ENCODE results near the gene OR4C5. TPM values are rescaled to one million over a fixed set of nuclear protein-coding genes. Genes with fewer than 3 reads are reported as not detected.
"Not testable (repeated sequence)": the region's sequence is repeated elsewhere in the genome, so short reads cannot be mapped to it uniquely, and the experiment has no call there.

Gene OR4C5
- total RNA-seq = not detected

DNA sequence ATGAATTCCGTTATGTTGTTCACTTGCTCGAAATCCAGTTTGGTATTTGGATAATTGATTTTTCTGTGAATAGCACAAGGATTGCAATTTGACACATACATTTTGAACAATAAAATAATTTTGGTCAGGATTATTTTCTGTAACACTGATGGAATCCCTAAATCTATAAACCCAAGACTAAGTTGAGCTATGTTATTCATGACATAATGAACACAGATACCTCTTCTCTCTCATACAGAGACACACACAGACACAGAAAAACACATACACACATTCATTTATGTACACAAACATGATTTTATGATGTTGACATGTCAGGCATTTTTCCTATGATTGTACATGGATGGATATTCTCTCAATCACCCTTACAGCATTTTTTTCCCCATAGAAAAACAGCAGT lies at the start of gene OR4C5:
OR4C5 (minus strand) TSS at position 101 of the 400 bp plus-strand sequence; CDS start at position 101, 0 bp downstream.
- no peaks in the 10 kb centered on the region for H3K9me3 Mint-ChIP-seq
- no peaks in the 10 kb centered on the region for H3K36me3 Mint-ChIP-seq
- no peaks in the 10 kb centered on the region for H3K27me3 Mint-ChIP-seq
- ATAC-seq (ENCODE audit: low read depth) (no peak), DNase-seq (no peak)
- POLR2A ChIA-PET = no interaction called here
- no peak within 1 kb of the TSS for H3K4me3 Mint-ChIP-seq
- no peaks in the 10 kb centered on the region for H3K4me1 Mint-ChIP-seq
- no peak within 1 kb of the TSS for H3K27ac Mint-ChIP-seq

DNA sequence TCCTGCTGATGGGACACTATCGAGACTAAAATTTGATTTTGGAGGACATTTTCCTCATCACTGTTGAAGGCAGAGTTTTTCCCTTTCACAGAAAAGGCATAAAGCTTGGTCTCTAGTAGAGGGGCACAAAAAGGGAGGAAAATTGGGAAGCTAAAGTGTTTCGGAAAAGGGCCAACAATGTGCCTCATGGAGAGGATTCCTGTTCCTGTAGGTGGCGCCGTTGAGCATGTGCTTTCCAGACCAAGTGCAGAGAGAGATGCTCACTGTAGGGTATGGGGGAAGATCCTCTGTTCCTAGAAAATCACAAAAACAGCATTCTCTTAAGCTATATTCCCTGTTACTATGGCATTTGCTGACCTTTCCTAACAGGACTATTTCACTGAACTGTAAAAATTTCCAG lies 18.4 kb upstream of the OR4C5 start:
- H3K27ac Mint-ChIP-seq = no peak overlapping the region
- DNase-seq = no peak
- peaks cover 10% of the 10 kb centered on the region for H3K9me3 Mint-ChIP-seq
- no peaks in the 10 kb centered on the region for H3K36me3 Mint-ChIP-seq
- POLR2A ChIA-PET = no interaction called here
- no peaks in the 10 kb centered on the region for H3K4me1 Mint-ChIP-seq
- H3K27me3 Mint-ChIP-seq = no peaks in the 10 kb centered on the region
- no peak overlapping the region for H3K4me3 Mint-ChIP-seq
- ATAC-seq (ENCODE audit: low read depth) = no peak

DNA sequence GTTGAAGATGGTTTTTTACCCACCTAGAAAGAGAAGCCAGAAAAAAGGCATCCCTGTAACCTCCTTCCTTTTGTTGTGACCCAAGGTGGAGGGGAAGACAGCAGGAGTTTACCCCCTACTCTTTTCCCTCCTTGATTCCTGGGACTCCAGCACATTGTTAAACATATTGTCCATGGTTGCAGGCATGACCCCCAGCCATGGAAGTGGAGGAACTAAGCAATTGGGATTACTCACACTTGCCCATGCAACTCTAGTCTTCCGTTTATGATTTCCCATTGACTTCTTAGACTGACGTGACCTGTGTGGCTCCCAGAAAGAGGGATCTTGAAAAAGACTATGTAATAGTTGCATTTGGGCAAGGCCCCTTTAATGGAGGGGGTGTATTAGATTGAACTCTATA lies 17.9 kb upstream of the OR4C5 start:
- peaks cover 13% of the 10 kb centered on the region for H3K9me3 Mint-ChIP-seq
- H3K4me1 Mint-ChIP-seq; ATAC-seq (ENCODE audit: low read depth): not testable (repeated sequence)

DNA sequence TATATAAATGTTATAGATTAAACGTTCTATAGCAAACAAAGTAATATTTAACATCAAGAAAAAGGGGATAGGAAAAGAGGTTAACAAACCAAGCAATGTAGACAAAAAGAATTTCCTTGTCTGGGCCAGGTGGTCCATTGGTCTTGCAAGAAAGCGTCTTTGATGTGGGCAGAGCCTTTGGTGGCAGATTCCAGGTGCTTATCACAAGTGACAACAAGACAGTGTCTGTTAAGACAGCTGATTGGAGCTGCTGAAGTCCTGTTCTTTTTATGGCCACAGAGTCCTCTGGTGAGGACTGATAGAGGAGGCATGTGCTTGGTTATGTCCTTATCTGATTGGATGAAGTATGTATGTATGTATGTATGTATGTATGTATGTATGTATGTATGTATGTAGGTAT lies 5.0 kb downstream of the OR4C5 start:
- not testable (repeated sequence) for H3K9me3 Mint-ChIP-seq

More for the DNA sequence above, 17.9 kb upstream of the OR4C5 start:
- POLR2A ChIA-PET, H3K27me3 Mint-ChIP-seq, DNase-seq, H3K27ac Mint-ChIP-seq, H3K4me3 Mint-ChIP-seq, H3K36me3 Mint-ChIP-seq: not testable (repeated sequence)

DNA sequence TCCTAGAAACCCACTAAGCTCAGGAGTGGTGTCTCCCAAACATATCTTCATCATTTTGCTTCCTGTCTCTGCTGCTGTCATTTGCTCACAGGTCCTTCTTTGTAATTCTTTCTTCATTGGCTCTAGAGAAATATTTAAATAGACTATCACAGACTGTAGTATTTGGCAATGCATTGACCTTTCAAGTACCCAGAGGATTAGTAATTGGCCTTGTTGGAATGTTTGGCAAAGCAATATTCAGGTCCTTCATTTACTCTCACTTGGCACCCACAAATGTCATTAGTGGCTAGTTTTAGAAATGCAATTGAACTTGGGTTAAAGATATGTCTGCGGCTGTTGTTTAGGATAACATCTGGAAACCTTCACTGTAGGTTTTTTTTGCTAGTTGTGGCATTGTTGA lies 11.6 kb downstream of the OR4C5 start:
- POLR2A ChIA-PET = no interaction called here
- H3K36me3 Mint-ChIP-seq = no peaks in the 10 kb centered on the region
- H3K27me3 Mint-ChIP-seq = no peaks in the 10 kb centered on the region
- H3K9me3 Mint-ChIP-seq = peaks cover 7% of the 10 kb centered on the region
- H3K4me1 Mint-ChIP-seq = no peaks in the 10 kb centered on the region
- no peak overlapping the region for H3K27ac Mint-ChIP-seq
- DNase-seq (no peak), ATAC-seq (ENCODE audit: low read depth) (no peak)
- no peak overlapping the region for H3K4me3 Mint-ChIP-seq

More for the DNA sequence above, 5.0 kb downstream of the OR4C5 start:
- H3K4me3 Mint-ChIP-seq; H3K27ac Mint-ChIP-seq; H3K27me3 Mint-ChIP-seq; ATAC-seq (ENCODE audit: low read depth); H3K4me1 Mint-ChIP-seq; H3K36me3 Mint-ChIP-seq; POLR2A ChIA-PET; DNase-seq: not testable (repeated sequence)

DNA sequence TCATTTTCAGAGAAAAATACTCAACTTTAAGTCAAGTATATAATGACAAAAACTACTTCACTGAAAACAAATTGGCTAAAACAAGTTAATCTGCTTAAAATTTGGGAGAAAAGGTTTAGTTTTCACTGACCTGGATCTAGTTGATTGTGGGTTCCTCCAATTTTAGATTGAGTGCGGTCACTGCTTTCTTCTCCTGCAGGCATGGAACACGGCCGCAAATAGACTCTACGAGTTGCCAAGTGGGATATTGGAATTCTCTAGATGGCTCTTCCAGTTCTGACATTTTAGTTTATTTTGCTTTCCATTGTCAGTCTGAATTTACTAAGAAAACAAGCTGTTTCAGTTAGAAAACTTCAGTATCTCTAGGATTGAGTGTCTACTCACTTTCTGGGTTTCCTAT lies 12.3 kb downstream of the OR4C5 start:
- POLR2A ChIA-PET = no interaction called here
- ATAC-seq (ENCODE audit: low read depth) (no peak), DNase-seq (no peak)
- Mint-ChIP-seq H3K4me1 (no peaks in the 10 kb centered on the region), H3K4me3 (no peak overlapping the region), H3K27ac (no peak overlapping the region), H3K36me3 (no peaks in the 10 kb centered on the region), H3K27me3 (no peaks in the 10 kb centered on the region), H3K9me3 (peaks cover 6% of the 10 kb centered on the region)

DNA sequence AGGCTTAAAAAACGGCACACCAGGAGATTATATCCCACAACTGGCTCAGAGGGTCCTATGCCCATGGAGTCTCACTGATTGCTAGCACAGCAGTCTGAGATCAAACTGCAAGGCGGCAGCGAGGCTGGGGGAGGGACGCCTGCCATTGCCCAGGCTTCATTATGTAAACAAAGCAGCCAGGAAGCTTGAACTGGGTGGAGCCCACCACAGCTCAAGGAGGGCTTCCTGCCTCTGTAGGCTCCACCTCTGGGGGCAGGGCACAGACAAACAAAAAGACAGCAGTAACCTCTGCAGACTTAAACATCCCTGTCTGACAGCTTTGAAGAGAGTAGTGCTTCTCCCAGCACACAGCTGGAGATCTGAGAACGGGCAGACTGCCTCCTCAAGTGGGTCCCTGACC lies 20.0 kb downstream of the OR4C5 start:
- ATAC-seq (ENCODE audit: low read depth); H3K36me3 Mint-ChIP-seq; DNase-seq; H3K4me1 Mint-ChIP-seq; H3K27me3 Mint-ChIP-seq; H3K4me3 Mint-ChIP-seq; POLR2A ChIA-PET; H3K27ac Mint-ChIP-seq: not testable (repeated sequence)
- H3K9me3 Mint-ChIP-seq = peaks cover 11% of the 10 kb centered on the region

DNA sequence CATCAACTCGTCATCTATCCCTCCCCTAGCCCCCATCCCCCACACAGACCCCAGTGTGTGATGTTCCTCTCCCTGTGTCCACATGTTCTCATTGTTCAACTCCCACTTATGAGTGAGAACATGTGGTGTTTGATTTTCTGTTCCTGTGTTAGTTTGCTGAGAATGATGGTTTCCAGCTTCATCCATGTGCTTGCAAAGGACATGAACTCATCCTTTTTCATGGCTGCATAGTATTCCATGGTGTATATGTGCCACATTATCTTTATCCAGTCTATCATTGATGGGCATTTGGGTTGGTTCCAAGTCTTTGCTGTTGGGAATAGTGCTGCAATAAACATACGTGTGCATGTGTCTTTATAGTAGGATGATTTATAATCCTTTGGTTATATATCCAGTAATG lies 23.8 kb downstream of the OR4C5 start:
- ATAC-seq (ENCODE audit: low read depth); H3K36me3 Mint-ChIP-seq; H3K27ac Mint-ChIP-seq; DNase-seq; H3K27me3 Mint-ChIP-seq; H3K4me3 Mint-ChIP-seq; POLR2A ChIA-PET; H3K4me1 Mint-ChIP-seq: not testable (repeated sequence)
- H3K9me3 Mint-ChIP-seq = peaks cover 11% of the 10 kb centered on the region

DNA sequence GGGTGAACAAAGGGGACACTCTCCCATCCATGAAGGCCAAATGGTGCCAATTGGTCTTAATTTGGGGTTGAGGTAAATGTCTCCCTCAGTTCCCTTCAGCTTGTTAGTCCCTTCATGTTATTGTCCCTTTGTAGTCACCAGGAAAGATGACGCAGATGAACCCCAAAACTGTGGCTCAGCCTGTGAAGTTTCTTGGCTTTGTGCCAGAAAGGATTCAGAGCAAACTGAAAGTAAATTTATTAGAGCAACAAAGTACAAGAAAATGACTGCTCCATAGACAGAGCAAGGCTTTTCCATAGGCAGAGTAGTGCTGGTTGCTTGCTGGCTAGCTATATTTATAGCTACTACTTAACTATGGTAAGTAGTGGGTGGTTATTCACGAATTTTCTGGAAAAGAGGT lies 24.8 kb downstream of the OR4C5 start:
- Mint-ChIP-seq H3K4me1 (no peaks in the 10 kb centered on the region), H3K27me3 (no peaks in the 10 kb centered on the region), H3K4me3 (no peak overlapping the region), H3K9me3 (peaks cover 11% of the 10 kb centered on the region), H3K27ac (no peak overlapping the region), H3K36me3 (no peaks in the 10 kb centered on the region)
- POLR2A ChIA-PET = no interaction called here
- ATAC-seq (ENCODE audit: low read depth) = no peak
- DNase-seq = no peak

DNA sequence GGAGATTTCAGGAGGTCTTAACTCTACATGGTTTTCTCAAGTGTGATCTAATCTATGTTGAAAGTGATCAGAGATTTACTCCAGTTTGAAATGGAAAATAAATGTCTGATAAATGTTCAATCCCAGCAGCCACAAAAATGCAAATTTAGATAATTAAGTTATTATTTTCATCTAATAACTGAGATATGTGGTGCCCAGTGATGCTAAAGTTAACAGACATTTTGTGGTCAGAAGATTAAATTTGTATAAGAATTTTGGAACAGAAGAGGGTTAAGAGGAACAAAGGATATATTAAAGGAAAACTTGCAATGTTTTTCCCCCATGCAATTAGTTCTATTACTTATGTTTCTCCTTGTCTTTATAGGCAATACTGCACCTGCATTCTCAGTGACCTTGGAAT lies 41.6 kb downstream of the OR4C5 start, which contains the start of gene OR4C3:
OR4C3 (plus strand) TSS at position 301 of the 400 bp plus-strand sequence. CDS start 102 bp downstream, outside the sequence.
- POLR2A ChIA-PET; H3K9me3 Mint-ChIP-seq; ATAC-seq (ENCODE audit: low read depth); H3K4me1 Mint-ChIP-seq; H3K27ac Mint-ChIP-seq; DNase-seq; H3K27me3 Mint-ChIP-seq; H3K4me3 Mint-ChIP-seq; H3K36me3 Mint-ChIP-seq: not testable (repeated sequence)

DNA sequence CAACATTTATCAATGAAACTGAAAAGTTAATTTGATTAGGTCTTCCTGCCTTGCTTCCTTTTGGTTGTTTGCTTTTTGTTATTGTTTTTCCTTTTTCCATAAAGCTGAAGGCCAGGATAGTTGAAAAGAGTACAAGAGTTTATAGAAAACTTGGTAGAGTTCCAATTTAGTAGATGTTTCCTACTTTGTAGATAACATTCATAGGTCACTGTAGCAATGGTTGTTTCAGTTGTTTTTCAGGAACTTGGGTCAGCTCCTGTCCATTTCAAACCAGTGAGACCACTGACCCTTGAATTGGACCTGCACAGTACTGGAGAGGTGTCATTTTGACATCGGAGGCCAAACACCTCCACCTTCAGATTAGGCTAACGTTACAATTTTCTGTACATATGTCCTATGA lies 46.5 kb downstream of the OR4C5 start:
- H3K27me3 Mint-ChIP-seq; ATAC-seq (ENCODE audit: low read depth); POLR2A ChIA-PET; H3K9me3 Mint-ChIP-seq; H3K4me3 Mint-ChIP-seq; DNase-seq; H3K27ac Mint-ChIP-seq; H3K36me3 Mint-ChIP-seq; H3K4me1 Mint-ChIP-seq: not testable (repeated sequence)

Other genes starting within 250 kb of the OR4C5 start
- gene OR4B1, start 149.7 kb downstream of the OR4C5 start, total RNA-seq = not detected
- not detected for gene OR4X2, start 121.4 kb downstream of the OR4C5 start, total RNA-seq
- gene OR4X1, start 102.6 kb downstream of the OR4C5 start, total RNA-seq = not detected
- not detected for gene OR4S1, start 60.2 kb downstream of the OR4C5 start, total RNA-seq
- not detected for gene OR4C3, start 41.5 kb downstream of the OR4C5 start, total RNA-seq
- gene OR4A47, start 122.3 kb upstream of the OR4C5 start, total RNA-seq = not detected

Measured in activated naive CD8-positive, alpha-beta T cell treated with anti-CD3 and anti-CD28 coated beads, Interleukin-2, amount 10 ng/mL, durations not matched to agents 7 days and 5 days (primary cell).